ENCODE measurements around the gene SCN1B.

Gene SCN1B

GRCh38 chr19:35074426-35075201, 44.3 kb downstream of the SCN1B start:
- no peak for DNase-seq (ENCODE audit: low read depth)

GRCh38 chr19:35075202-35076025, 45.1 kb downstream of the SCN1B start:
- DNase-seq (ENCODE audit: low read depth): no peak

- DNase-seq (ENCODE audit: low read depth): no peak
Observed at GRCh38 chr19:35076026-35076370, 45.7 kb downstream of the SCN1B start.

DNA sequence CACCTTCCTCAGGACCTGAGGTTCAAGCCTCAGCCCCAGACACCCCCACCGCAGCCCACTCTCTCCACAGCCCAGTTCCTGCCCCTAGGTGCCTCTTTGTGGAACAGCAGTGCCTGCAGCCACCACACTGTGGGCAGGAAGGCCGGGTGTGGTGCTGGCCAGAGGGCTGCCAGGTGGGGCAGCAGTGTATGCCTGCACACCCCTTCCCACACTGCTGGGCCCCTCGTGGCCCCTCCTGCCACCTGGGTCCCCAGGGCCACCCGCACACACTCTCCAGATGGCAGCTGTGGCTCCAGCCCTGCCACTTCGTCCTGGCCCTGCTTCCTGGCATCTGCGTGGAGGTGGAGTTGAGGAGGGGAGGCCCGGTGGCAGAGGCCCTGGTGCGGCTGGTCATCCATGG, 46.4 kb downstream of the SCN1B start:
- no peak for DNase-seq (ENCODE audit: low read depth)

DNA sequence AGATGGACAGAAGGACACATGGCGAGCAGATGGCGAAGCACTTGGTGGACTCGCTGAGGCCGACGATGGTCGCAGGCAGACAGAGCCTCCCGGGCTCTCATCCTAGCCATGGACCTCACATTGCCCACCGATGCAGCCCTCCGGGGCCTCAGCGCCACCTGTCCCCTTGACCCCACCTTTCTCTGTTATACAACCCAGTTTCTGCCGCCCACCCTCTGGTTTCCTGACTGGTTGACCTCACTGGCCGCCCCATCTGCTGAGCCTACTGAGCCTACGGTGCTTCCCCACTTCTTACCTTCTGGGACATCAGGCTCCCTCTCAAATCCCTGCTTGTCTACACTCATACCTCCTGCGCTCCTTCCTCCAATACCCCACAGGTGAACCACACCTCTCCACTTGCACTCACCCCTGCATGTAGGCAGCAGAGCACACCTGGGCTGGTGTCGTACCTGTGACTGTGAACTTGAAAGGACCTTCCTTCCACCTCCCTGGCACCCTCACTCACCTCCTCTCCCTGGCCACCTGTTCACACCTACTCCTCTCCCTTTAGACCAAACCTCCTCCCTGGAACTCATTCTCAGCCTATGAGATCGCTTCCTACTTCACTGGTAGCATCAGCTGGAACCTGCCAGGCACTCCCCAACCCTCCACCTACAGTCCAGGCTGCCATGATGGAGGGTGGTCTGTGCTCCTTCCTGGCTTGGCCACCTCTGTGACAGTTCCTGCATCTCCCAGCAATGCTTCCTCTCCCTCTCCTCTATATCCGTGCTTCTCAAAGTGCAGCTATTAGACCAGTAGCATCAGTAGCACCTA, 47.3 kb downstream of the SCN1B start:
- no peak for DNase-seq (ENCODE audit: low read depth)

- DNase-seq (ENCODE audit: low read depth): no peak
Observed at GRCh38 chr19:35079826-35080225, 49.6 kb downstream of the SCN1B start.

- no peak for DNase-seq (ENCODE audit: low read depth)
Observed at GRCh38 chr19:35080613-35081170, 50.4 kb downstream of the SCN1B start.

GRCh38 chr19:35081201-35081600, 50.9 kb downstream of the SCN1B start:
- no peak for DNase-seq (ENCODE audit: low read depth)

- DNase-seq (ENCODE audit: low read depth): no peak
Observed at GRCh38 chr19:35083691-35084508, 53.6 kb downstream of the SCN1B start.

GRCh38 chr19:35084509-35084762, 54.2 kb downstream of the SCN1B start:
- DNase-seq (ENCODE audit: low read depth): no peak

DNA sequence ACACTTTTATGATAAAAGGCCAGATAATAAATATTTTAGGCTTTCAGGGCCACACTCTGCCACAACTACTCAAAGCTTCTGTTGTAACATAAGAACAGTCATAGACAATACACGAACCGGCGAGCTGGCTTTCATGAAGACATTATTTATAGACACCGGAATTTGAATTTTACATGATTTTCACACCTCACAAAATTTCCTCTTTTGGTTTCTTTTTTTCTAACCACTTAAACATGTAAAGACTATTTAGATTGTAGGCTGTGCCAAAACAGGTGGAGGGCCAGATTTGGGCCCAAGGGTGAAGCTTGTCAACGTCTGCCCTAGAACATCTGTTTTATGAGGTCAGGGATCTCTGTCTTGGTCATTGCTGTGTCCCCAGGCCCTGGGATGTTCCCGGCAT, 55.7 kb downstream of the SCN1B start:
- no peak for DNase-seq (ENCODE audit: low read depth)

- DNase-seq (ENCODE audit: low read depth): no peak
Observed at GRCh38 chr19:35086455-35086854, 56.2 kb downstream of the SCN1B start.

- no peak for DNase-seq (ENCODE audit: low read depth)
Observed at GRCh38 chr19:35087393-35087792, 57.1 kb downstream of the SCN1B start.

DNA sequence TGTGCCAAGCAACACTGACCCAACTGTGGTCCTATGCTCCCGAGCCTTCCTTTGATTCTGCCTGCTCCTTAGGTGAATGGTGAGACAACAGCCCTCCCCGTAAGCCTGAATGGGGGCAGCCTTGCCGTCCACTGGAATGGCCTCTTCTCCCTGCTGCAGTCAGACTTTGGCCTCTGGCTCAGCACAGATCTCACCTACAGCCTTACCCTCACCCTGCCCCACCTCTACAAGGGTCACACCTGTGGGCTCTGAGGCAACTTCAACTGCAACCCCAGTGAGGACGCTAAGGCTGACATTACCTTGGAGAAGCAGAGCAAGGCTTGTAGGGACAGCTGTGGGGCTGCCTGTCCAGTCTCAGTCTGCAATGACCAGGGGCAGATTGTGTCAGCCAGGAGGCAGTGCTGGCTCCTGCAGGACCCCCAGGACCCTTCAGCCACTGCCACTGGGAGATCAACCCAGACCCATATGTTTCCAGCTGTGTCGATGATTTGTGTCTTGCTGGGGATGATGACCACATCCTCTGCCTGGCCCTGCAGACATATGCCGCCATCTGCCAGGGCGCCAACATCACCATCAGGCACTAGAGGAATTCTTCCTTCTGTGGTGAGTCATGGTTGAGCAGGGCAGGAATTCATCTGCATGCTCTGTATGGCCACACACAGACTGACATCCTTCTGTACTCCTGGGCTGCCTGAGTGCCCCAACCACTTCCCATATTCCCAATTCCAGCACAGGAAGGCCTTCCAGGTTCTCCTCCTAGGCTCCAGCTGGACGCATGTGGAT, 58.1 kb downstream of the SCN1B start:
- peak; percentile 80 for DNase-seq (ENCODE audit: low read depth)

- DNase-seq (ENCODE audit: low read depth): no peak
Observed at GRCh38 chr19:35089554-35089953, 59.3 kb downstream of the SCN1B start.
